HepG2 (cell line): ENCODE data around the gene RIPOR1. TPM values are rescaled to one million over a fixed set of nuclear protein-coding genes. Genes with fewer than 3 reads are reported as not detected.
A peak's percentile ranks its signal among the peaks of the same experiment; 100 is the strongest.

Experiments used
- ATF4 ChIP-seq, 2 experiments: fragments of 450-650 bp in 1 of 2; sonication (generic) in 1 of 2; formaldehyde crosslinking; IDR thresholded peaks; 2 replicates each; pipeline versions ENCODE4 v1.5.0 to v1.8.0; 2020 to 2022; ENCODE audit warnings: mild to moderate bottlenecking in 1 of 2, missing genetic modification reagents in 1 of 2
- CBX5 ChIP-seq: sonication (generic); formaldehyde crosslinking; IDR thresholded peaks from 2 replicates; pipeline ENCODE4 v1.4.0; 2020; ENCODE audit warnings: missing genetic modification reagents, borderline replicate concordance
- GPBP1L1 ChIP-seq: sonication (generic); formaldehyde crosslinking; IDR thresholded peaks from 2 replicates; pipeline ENCODE4 v1.5.0; 2020; ENCODE audit warnings: mild to moderate bottlenecking, missing genetic modification reagents
- GZF1 ChIP-seq: sonication (generic); formaldehyde crosslinking; IDR thresholded peaks from 2 replicates; pipeline ENCODE4 v1.5.1; 2020; ENCODE audit warnings: mild to moderate bottlenecking, missing genetic modification reagents
- HHEX ChIP-seq: IDR thresholded peaks from 2 replicates; pipeline ENCODE4 v1.6.1; 2016; ENCODE audit warnings: control low read depth
- KLF15 ChIP-seq: sonication (generic); formaldehyde crosslinking; IDR thresholded peaks from 2 replicates; pipeline ENCODE4 v1.8.1; 2023; ENCODE audit warnings: borderline replicate concordance, mild to moderate bottlenecking, inconsistent platforms, missing genetic modification reagents, mixed read lengths
- MAFF ChIP-seq: IDR thresholded peaks from 2 replicates; pipeline ENCODE4 v1.6.1; 2011; ENCODE audit warnings: low read depth, low read length, improper control_type of control experiment
- MED1 ChIP-seq: sonication (generic); formaldehyde crosslinking; IDR thresholded peaks from 2 replicates; pipeline ENCODE4 v1.4.0; 2020; ENCODE audit warnings: missing genetic modification reagents
- NKX3-1 ChIP-seq: sonication (generic); formaldehyde crosslinking; IDR thresholded peaks from 2 replicates; pipeline ENCODE4 v1.5.0; 2020; ENCODE audit warnings: missing genetic modification reagents
- RNF2 ChIP-seq: fragments of 450-650 bp; conservative IDR thresholded peaks from 2 replicates; pipeline ENCODE4 v1.6.1; 2016; ENCODE audit warnings: low read depth
- SAP130 ChIP-seq: IDR thresholded peaks from 2 replicates; pipeline ENCODE4 v1.6.1; 2016; ENCODE audit warnings: low read depth
- U2AF1 ChIP-seq: fragments of 200-400 bp; formaldehyde crosslinking; optimal IDR thresholded peaks from 2 replicates; pipeline ENCODE3; 2017; ENCODE audit warnings: mild to moderate bottlenecking, low read depth, low read length
- ZFAT ChIP-seq: sonication (generic); formaldehyde crosslinking; conservative IDR thresholded peaks from 2 replicates; pipeline ENCODE4 v1.8.1; 2023; ENCODE audit warnings: missing genetic modification reagents, inconsistent platforms
- ZNF30 ChIP-seq: sonication (generic); formaldehyde crosslinking; IDR thresholded peaks from 2 replicates; pipeline ENCODE4 v1.5.0; 2020; ENCODE audit warnings: mild to moderate bottlenecking, missing genetic modification reagents
- ZNF362 ChIP-seq: sonication (generic); formaldehyde crosslinking; IDR thresholded peaks from 2 replicates; pipeline ENCODE4 v1.4.0; 2020; ENCODE audit warnings: missing genetic modification reagents, mild to moderate bottlenecking, borderline replicate concordance
- ZNF597 ChIP-seq: sonication (generic); formaldehyde crosslinking; IDR thresholded peaks from 2 replicates; pipeline ENCODE4 v1.5.0; 2020; ENCODE audit warnings: missing genetic modification reagents
- ZNF646 ChIP-seq: sonication (generic); formaldehyde crosslinking; IDR thresholded peaks from 2 replicates; pipeline ENCODE4 v1.9.0; 2021; ENCODE audit warnings: mild to moderate bottlenecking, missing genetic modification reagents
- ZNF878 ChIP-seq: sonication (generic); formaldehyde crosslinking; IDR thresholded peaks from 2 replicates; pipeline ENCODE4 v1.8.1; 2023; ENCODE audit warnings: mild to moderate bottlenecking, missing genetic modification reagents, moderate library complexity
- polyA plus RNA-seq, 8 experiments: library from polyadenylated mRNA; depleted of rRNA in 3 of 8; stranded (reverse) in 7 of 8; unstranded in 1 of 8; fragments of >200 nt; fragmentation: Illumina TruSeq in 4 of 8; extraction: Trizol in 4 of 8; gene quantifications; 2 replicates each; pipeline versions ENCODE4 v1.2.1 to v1.2.3, GENCODE V29; 2011 to 2016; ENCODE audit warnings: low read depth in 4 of 8, missing spikeins in 1 of 8, mixed read lengths in 1 of 8; ENCODE audit not compliant: insufficient read depth in 1 of 8
- total RNA-seq, 5 experiments: library from RNA; depleted of rRNA; stranded (reverse); fragments of >200 nt; fragmentation: Illumina TruSeq; extraction: Trizol; gene quantifications; 2 replicates each; pipeline ENCODE4 v1.2.3, GENCODE V29; 2016; ENCODE audit warnings: low read depth in 1 of 5

The RIPOR1 gene
- total and polyA plus RNA-seq, 2 of the 13 experiments (the other 11 are each of a cell fraction or from before 2014, with no cell fraction given) = 4.6 to 8.1 TPM

- TF ChIP-seq CBX5 (CRISPR knock-in tag) (no peak), GZF1 (CRISPR knock-in tag) (peak; percentile 29; the same call in 1 of the 2 replicates), ZNF646 (CRISPR knock-in tag) (peak; percentile 53; the same call in 1 of the 2 replicates), ZNF597 (CRISPR knock-in tag) (no peak), ZNF878 (CRISPR knock-in tag) (no peak), ATF4 (CRISPR knock-in tag; IDR thresholded peaks at IDR 0.05) (peak in 1 of 2 experiments; percentile 37; a peak in 1 of 4 replicates), MED1 (no peak; the same call in 1 of the 2 replicates), NKX3-1 (CRISPR knock-in tag) (0 out of 2 replicates have a peak, but pooled peaks have one; percentile 37), SAP130 (CRISPR knock-in tag) (peak; percentile 67), ZNF30 (CRISPR knock-in tag) (0 out of 2 replicates have a peak, but pooled peaks have one; percentile 65), RNF2 (no peak), ZNF362 (CRISPR knock-in tag) (peak; percentile 34; the same call in 1 of the 2 replicates), GPBP1L1 (CRISPR knock-in tag) (no peak), ZFAT (peak; percentile 90), U2AF1 (peak; percentile 95), MAFF (no peak), KLF15 (CRISPR knock-in tag) (0 out of 2 replicates have a peak, but pooled peaks have one; percentile 18), HHEX (CRISPR knock-in tag) (no peak)
Measured at GRCh38 chr16:67562918-67563707, 34.5 kb downstream of the RIPOR1 start (continued).
